WI38 (cell line): ENCODE results near the gene ACTR1A.

ENCODE experiments used
- H3K4me3 ChIP-seq: 2 replicates; pipeline ENCODE4 v1.5.1; 2011; ENCODE audit warnings: low read depth, mild to moderate bottlenecking, control low read depth, low read length
- TF ChIP-seq, protein P1 (sequence below): IDR thresholded peaks from 2 replicates; pipeline ENCODE4 v1.5.1; 2012; ENCODE audit warnings: low read depth, mild to moderate bottlenecking, control low read depth, low read length

The ACTR1A gene

DNA sequence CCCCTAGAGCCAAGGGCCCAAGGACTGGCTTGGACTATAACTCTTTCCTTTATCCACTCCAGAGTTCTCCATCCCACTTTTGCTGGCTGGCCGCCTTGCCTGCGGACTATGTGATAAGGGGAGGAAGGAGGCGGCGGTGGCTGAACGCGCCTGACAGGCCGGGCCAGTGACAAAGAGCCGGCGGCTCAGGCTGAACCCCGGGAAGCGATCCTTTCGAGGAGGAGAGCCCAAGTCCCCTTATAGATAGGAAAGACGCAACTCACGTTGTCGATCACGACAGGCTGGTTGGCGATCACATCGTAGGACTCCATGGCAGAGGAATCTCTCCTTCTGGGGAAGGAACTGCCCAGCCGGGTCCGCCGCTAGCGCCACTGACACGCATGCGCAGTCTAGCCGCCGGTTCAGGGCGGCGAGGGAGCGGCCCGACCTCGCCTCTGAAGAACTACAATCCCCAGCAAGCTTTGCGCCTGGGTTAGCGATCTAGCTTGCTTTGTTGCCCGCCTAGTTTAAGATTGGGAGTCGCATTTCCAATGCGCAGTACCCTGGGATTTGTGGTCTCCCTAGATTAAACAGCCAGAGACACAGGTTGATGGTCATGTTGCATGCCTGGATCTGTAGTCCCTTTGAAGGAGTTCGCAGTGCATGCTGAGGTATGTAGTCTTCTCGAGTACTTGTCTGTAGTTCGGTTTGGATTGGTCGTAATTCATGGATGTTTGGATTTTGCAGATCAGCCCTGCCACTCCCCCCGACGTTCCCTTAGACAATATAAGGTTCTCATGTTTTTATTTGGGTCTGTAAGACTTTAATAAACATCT, at the start of gene ACTR1A:
Gene ACTR1A (minus strand): TSS at position 376 of the 815 bp plus-strand sequence. CDS start 65 bp downstream, at position 311.
- TF ChIP-seq, protein P1, sequence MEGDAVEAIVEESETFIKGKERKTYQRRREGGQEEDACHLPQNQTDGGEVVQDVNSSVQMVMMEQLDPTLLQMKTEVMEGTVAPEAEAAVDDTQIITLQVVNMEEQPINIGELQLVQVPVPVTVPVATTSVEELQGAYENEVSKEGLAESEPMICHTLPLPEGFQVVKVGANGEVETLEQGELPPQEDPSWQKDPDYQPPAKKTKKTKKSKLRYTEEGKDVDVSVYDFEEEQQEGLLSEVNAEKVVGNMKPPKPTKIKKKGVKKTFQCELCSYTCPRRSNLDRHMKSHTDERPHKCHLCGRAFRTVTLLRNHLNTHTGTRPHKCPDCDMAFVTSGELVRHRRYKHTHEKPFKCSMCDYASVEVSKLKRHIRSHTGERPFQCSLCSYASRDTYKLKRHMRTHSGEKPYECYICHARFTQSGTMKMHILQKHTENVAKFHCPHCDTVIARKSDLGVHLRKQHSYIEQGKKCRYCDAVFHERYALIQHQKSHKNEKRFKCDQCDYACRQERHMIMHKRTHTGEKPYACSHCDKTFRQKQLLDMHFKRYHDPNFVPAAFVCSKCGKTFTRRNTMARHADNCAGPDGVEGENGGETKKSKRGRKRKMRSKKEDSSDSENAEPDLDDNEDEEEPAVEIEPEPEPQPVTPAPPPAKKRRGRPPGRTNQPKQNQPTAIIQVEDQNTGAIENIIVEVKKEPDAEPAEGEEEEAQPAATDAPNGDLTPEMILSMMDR, result no peak

DNA sequence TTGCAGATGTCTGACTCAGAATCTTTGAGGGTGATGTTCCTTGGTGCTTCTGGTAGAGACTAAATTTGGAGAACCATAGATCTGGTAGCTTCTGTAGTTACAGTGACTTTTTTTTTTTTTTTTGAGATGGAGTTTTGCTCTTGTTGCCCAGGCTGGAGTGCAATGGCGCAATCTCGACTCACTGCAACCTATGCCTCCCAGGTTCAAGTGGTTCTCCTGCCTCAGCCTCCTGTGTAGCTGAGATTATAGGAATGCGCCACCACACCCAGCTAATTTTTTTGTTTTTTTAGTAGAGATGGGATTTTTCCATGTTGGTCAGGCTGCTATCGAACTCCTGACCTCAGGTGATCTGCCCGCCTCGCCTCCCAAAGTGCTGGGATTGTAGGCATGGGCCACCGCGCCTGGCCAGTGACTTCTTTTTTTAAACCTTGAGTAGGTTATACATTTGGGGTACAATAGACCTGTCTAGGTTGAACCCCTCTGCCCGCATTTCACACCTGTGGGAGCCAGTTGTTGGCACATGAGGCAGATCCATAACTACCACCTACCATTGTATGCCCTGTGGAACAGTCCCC, 48.2 kb upstream of the ACTR1A start:
- H3K4me3 ChIP-seq, result no peak overlapping the region
- TF ChIP-seq, protein P1, result no peak

More for the DNA sequence above, at the start of gene ACTR1A:
- H3K4me3 ChIP-seq, result peak within 1 kb of the TSS; percentile 94

DNA sequence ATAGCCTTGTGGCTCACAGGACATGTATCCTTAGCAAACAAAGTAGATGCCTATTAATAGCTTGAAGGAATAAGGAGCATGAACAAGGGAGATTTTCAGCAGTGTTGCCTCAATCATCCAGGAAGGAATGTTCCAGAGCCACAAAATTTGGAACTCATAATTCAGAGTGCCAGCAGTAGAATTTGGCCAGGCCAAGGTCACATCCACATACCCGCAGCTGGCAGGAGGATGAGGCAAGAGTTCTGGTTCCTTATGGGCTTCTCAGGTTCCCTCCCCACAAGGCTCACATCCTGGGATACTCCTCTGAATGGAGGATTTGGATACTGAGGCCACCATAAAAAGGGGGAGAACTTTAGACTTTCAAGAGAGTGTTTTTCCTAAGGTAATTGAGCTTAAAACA, 47.0 kb upstream of the ACTR1A start:
- no peak overlapping the region for H3K4me3 ChIP-seq
- TF ChIP-seq, protein P1, result no peak

DNA sequence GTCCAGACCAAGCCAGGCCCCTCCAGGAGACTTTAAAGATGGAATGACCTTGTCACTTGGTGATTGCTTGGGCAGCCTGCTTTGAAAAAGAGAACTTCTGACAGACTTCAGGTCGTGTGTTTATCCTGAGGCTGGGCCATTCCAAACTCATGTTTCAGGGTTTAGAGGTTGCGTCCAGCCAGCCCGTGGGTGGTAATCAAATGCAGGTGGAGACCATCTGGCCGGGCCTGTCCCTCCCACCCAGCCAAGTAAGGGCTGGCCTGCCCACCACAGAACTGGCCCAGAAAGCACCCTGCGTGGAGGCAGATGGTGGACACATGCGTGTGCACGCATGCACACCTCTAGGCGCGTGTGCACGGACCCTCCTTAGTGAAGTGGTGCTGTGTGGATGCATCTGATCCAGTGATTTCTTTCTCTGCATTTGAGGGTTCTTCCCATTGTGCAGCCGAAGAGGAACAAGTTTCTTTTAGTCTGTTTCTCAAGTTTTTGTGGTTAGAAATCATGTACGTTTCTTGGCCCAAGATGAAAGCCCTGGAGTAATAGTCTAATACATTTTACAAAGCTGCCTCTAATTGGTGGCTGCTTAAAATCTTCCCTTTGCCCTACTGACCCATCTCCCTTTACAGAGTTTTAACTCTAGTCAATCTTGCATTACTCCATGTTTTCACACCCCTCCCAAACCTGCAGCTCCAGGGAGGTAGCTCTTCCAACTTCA, 44.3 kb upstream of the ACTR1A start:
- H3K4me3 ChIP-seq, result no peak overlapping the region
- TF ChIP-seq, protein P1, result no peak

DNA sequence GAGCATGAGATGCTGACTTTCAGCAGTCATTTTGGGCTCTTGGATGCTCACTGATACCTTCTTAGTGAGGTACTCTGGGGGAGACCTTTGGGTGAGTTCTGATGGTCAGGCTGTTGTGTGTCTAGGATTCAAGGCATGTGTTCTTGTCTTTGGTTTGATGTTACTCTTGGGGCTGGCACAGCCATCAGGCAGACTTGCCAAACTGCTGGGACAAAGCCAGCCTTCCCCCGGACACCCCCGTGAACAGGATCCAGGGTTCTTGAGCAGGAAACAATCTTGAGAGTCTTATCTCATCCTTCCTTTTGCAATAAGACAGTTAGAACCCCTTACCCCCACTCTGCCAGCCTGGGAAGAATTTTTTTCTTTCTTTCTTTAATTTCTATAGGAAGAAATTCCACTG, 43.5 kb upstream of the ACTR1A start:
- no peak overlapping the region for H3K4me3 ChIP-seq
- TF ChIP-seq, protein P1, result no peak

DNA sequence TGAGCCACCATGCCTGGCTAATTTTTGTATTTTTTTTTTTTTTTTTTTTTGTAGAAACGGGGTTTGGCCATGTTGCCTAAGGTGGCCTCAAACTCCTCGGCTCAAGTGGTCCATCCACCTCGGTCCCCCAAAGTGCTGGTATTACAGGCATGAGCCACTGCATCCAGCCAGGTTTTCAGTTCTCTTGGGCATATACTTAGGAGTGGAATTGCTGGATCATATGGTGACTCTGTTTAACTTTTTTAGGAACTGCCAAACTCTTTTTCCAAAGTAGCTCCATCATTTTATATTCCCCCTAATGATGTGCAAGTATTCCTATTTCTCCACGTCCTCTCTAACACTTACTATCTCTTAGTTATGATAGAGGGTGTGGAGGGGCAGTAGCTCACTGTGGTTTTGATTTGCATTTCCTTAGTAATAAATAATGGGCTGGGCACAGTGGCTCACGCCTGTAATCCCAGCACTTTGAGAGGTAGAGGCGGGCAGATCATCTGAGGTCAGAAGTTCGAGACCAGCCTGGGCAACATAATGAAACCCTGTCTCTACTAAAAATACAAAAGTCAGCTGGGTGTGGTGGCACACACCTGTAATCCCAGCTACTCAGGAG, 42.9 kb upstream of the ACTR1A start:
- TF ChIP-seq, protein P1, result no peak
- no peak overlapping the region for H3K4me3 ChIP-seq
